ENCODE measurements around the gene ABCC8. TPM values are rescaled to one million over a fixed set of nuclear protein-coding genes. Genes with fewer than 3 reads are reported as not detected.

Gene ABCC8
- polyA plus RNA-seq, 2 of the 4 experiments (the other 2 are of a cell fraction): 1.1 to 2.0 TPM

DNA sequence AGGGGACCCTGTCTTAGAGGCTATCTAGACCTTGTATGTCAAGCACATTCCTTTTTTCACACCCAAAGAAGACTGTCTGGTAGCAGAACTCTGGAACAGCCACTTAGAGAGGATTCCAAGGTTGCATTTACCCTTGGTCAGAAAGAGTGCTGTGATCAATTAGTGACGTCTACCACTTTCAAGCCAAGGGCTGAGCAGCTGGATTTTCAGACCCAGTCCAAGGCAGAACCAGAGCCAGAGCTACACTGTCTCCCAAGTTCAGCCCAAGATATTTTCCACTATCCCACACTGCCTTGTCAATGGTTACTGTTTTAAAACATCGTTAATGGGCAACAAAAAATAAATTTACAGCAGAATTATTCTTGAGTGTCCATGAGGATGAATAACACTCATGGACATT is 24.0 kb downstream of the ABCC8 start:
- no peak overlapping the region for H3K4me3 ChIP-seq
- ATAC-seq (no peak), DNase-seq (ENCODE audit: low read depth in 1 of 2, low spot score in 1 of 2) (no peak), FAIRE-seq (no peak)
- 56% methylated on average over 2 of the region's 2 CpGs for WGBS (ENCODE audit: missing lambda C conversion rate)
- ChIA-PET CTCF (interaction anchor here (2.1 kb wide), 1 partner anchor 68 kb away, joined by 5 read pairs; no protein-coding TSS in a partner anchor), POLR2A (no interaction called here)
- no peak overlapping the region for H3K27ac ChIP-seq
- no peaks in the 10 kb centered on the region for H3K9me3 ChIP-seq
- H3K4me2 ChIP-seq: no peak overlapping the region
- TF ChIP-seq KDM1A (IDR thresholded peaks at IDR 0.05; ENCODE audit: low read depth) (no peak), PHF8 (IDR thresholded peaks at IDR 0.05; ENCODE audit: borderline replicate concordance, low read depth) (no peak), HOXB13 (CRISPR knock-in tag; IDR thresholded peaks at IDR 0.05; ENCODE audit: low read depth) (no peak), CEBPB (IDR thresholded peaks at IDR 0.05) (no peak), NR3C1 (IDR thresholded peaks at IDR 0.05) (no peak), ESRRA (IDR thresholded peaks at IDR 0.05; ENCODE audit: borderline replicate concordance, low read length) (no peak), RAD21 (conservative IDR thresholded peaks at IDR 0.05 in 1 of 2, IDR thresholded peaks at IDR 0.05 in 1 of 2) (no peak), SREBF2 (IDR thresholded peaks at IDR 0.05) (no peak)
- TF ChIP-seq, protein P1, sequence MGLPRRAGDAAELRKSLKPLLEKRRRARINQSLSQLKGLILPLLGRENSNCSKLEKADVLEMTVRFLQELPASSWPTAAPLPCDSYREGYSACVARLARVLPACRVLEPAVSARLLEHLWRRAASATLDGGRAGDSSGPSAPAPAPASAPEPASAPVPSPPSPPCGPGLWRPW (IDR thresholded peaks at IDR 0.05): no peak
- no peaks in the 10 kb centered on the region for H3K4me1 ChIP-seq

DNA sequence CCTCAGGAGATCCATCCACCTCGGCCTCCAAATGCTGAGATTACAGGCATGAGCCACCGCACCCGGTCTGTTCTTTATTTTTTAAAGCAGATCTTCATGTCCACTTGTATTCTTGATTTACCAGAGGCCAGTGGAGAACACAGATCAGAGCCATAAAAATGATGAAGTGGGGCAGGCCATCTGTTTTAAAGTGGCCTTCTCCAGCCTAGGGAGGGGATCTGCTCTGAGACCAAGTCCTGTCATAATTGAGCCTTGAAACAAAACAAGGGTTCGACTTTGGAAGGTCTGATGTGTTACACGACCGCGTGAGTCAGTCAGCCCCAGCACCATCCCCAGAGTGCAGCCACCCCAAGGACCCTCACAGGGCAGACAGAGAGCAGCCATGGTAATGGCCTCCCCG is 27.5 kb downstream of the ABCC8 start:
- ChIA-PET POLR2A (no interaction called here), CTCF (interaction anchor here (1.7 to 2.1 kb wide), 2 partner anchors 12 to 24 kb away, joined by 4 to 5 read pairs; no protein-coding TSS in a partner anchor)
- Histone ChIP-seq H3K4me2 (no peak overlapping the region), H3K9me3 (no peaks in the 10 kb centered on the region), H3K27ac (no peak overlapping the region), H3K4me3 (no peak overlapping the region), H3K4me1 (no peaks in the 10 kb centered on the region)
- ATAC-seq: no peak
- 75% methylated on average over 8 of the region's 8 CpGs for WGBS (ENCODE audit: missing lambda C conversion rate)
- no peak for TF ChIP-seq POLR2AphosphoS2 (conservative IDR thresholded peaks at IDR 0.05; ENCODE audit: low read length)
- TF ChIP-seq RCOR1 (IDR thresholded peaks at IDR 0.05; ENCODE audit: low read depth, low read length): no peak
- no peak for FAIRE-seq
- DNase-seq (ENCODE audit: low read depth in 1 of 2, low spot score in 1 of 2): no peak

DNA sequence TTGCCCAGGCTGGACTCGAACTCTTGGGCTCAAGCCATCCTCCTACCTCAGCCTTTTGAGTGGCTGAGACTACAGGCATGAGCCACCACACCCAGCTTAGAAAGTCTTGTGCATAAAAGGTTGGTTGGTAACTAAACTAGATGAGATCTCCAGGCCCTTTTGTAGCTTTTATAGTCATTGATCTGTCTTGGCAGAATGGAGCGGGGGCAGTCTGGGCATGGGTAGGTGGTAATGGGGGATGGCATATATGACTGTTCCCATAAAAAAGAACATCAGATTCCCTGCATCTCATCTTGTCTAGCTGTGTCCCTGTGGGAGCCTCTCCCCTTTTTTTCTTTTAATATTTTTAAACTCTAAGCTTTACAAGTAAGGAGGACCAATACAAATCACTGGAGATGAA is 30.2 kb downstream of the ABCC8 start:
- ChIA-PET POLR2A (no interaction called here), CTCF (interaction anchor here (0.5 to 1.0 kb wide), 3 partner anchors 58 to 283 kb away, joined by 3 read pairs; no protein-coding TSS in a partner anchor)

DNA sequence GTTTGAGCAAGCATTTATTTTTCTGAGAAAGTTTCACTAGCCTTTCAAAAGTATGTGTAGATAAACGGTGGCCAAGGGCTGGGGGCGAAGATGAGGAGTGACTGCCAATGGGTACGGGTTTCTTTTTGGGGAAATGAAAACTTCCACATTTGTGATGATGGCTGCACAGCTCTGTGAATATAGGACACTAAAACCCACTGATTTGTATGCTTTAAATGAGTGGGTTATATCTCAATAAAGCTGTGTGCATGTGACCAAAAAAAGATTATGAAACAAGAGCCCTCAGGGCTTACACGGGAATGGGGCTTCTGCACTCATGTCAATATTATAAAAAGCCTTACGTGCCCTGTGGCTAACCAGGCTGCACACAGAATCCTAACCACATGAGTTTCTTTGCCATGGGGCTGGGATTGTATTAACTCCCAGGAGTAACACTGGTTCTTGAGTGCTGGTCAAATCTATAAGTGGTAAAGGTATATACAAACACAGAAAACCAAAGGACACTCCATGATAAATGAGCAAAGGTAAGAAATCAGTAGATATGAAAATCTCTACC is 31.3 kb downstream of the ABCC8 start:
- Histone ChIP-seq H3K4me1 (peaks cover 5% of the 10 kb centered on the region; the same call in 2 of the 3 replicates), H3K4me3 (no peak overlapping the region), H3K9me3 (peaks cover 3% of the 10 kb centered on the region; the same call in 1 of the 3 replicates), H3K4me2 (no peak overlapping the region), H3K27ac (no peak overlapping the region)
- ChIA-PET POLR2A (no interaction called here), CTCF (interaction anchor here (0.8 kb wide), 1 partner anchor 10 kb away, joined by 3 read pairs; no protein-coding TSS in a partner anchor)
- TF ChIP-seq KDM1A (IDR thresholded peaks at IDR 0.05; ENCODE audit: low read depth) (no peak), HOXB5 (CRISPR knock-in tag; IDR thresholded peaks at IDR 0.05) (no peak)
- TF ChIP-seq, protein P2, sequence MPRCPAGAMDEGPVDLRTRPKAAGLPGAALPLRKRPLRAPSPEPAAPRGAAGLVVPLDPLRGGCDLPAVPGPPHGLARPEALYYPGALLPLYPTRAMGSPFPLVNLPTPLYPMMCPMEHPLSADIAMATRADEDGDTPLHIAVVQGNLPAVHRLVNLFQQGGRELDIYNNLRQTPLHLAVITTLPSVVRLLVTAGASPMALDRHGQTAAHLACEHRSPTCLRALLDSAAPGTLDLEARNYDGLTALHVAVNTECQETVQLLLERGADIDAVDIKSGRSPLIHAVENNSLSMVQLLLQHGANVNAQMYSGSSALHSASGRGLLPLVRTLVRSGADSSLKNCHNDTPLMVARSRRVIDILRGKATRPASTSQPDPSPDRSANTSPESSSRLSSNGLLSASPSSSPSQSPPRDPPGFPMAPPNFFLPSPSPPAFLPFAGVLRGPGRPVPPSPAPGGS (IDR thresholded peaks at IDR 0.05): no peak
- TF ChIP-seq, protein P3, sequence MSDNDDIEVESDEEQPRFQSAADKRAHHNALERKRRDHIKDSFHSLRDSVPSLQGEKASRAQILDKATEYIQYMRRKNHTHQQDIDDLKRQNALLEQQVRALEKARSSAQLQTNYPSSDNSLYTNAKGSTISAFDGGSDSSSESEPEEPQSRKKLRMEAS (IDR thresholded peaks at IDR 0.05): no peak
- 76% methylated on average over 5 of the region's 5 CpGs for whole genome bisulfite sequencing (ENCODE audit: missing lambda C conversion rate)
- FAIRE-seq (no peak), ATAC-seq (no peak), DNase-seq (ENCODE audit: low read depth in 1 of 2, low spot score in 1 of 2) (no peak)

More for the DNA sequence above, 30.2 kb downstream of the ABCC8 start:
- WGBS (ENCODE audit: missing lambda C conversion rate): 74% methylated on average over 2 of the region's 2 CpGs
- TF ChIP-seq HDAC2 (IDR thresholded peaks at IDR 0.05): no peak
- no peak for TF ChIP-seq BHLHE40 (IDR thresholded peaks at IDR 0.05; ENCODE audit: low read depth, low read length)
- TF ChIP-seq CBX2 (IDR thresholded peaks at IDR 0.05; ENCODE audit: borderline replicate concordance, low read depth): no peak
- no peak for TF ChIP-seq RAD21 (conservative IDR thresholded peaks at IDR 0.05 in 1 of 2, IDR thresholded peaks at IDR 0.05 in 1 of 2)
- no peak for TF ChIP-seq NR3C1 (IDR thresholded peaks at IDR 0.05)
- TF ChIP-seq RFX5 (IDR thresholded peaks at IDR 0.05): no peak
- TF ChIP-seq ZC3H11A (IDR thresholded peaks at IDR 0.05): no peak
- Histone ChIP-seq H3K4me3 (no peak overlapping the region), H3K9me3 (no peaks in the 10 kb centered on the region), H3K4me2 (no peak overlapping the region), H3K4me1 (no peaks in the 10 kb centered on the region), H3K27ac (no peak overlapping the region)
- DNase-seq (ENCODE audit: low read depth in 1 of 2, low spot score in 1 of 2): no peak
- no peak for FAIRE-seq
- no peak for ATAC-seq

All from A549 (cell line).